Measurements from ENCODE around the gene AKNA.

Gene AKNA

GRCh38 chr9:114303977-114304376, 83.8 kb downstream of the AKNA start:
- no peak for DNase-seq
- Histone ChIP-seq H3K36me3 (peaks cover 0 to 23% (median 0%) of the 10 kb centered on the region in 3 donors), H3K4me1 (peaks cover 0 to 6% (median 0%) of the 10 kb centered on the region in 4 donors), H3K27me3 (no peaks in the 10 kb centered on the region), H3K27ac (no peak overlapping the region), H3K4me3 (no peak overlapping the region), H3K9me3 (no peaks in the 10 kb centered on the region)
- TF ChIP-seq, protein P1, sequence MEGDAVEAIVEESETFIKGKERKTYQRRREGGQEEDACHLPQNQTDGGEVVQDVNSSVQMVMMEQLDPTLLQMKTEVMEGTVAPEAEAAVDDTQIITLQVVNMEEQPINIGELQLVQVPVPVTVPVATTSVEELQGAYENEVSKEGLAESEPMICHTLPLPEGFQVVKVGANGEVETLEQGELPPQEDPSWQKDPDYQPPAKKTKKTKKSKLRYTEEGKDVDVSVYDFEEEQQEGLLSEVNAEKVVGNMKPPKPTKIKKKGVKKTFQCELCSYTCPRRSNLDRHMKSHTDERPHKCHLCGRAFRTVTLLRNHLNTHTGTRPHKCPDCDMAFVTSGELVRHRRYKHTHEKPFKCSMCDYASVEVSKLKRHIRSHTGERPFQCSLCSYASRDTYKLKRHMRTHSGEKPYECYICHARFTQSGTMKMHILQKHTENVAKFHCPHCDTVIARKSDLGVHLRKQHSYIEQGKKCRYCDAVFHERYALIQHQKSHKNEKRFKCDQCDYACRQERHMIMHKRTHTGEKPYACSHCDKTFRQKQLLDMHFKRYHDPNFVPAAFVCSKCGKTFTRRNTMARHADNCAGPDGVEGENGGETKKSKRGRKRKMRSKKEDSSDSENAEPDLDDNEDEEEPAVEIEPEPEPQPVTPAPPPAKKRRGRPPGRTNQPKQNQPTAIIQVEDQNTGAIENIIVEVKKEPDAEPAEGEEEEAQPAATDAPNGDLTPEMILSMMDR (IDR thresholded peaks at IDR 0.05) = no peak
- intact Hi-C loops (cut with DNase I; ENCODE audit: low total_unique reads) = no loop called here

DNA sequence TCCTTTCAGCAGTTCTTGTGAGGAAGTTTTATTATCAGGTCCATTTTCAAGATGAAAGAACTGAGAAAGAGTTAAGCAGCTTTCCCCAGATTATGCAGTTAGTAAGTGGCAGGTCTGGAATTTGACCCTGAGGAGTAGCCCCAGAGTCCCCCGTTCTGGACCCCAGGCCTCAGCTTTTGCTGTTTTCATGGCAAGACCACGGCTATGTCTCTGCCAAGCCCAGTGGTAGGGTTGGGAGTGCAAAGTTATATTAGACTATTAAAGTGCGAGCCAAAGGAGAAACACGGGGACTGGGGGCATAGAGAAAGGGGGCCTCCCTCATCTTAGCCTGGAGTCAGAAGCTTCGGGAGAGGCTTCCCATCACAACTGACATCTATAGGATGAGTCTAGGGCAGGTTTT, 84.2 kb downstream of the AKNA start:
- intact Hi-C loops (cut with DNase I; ENCODE audit: low total_unique reads) = no loop called here
- Histone ChIP-seq H3K4me3 (no peak overlapping the region), H3K36me3 (peaks cover 0 to 19% (median 0%) of the 10 kb centered on the region in 3 donors), H3K9me3 (no peaks in the 10 kb centered on the region), H3K27ac (no peak overlapping the region), H3K4me1 (peaks cover 0 to 6% (median 0%) of the 10 kb centered on the region in 4 donors), H3K27me3 (no peaks in the 10 kb centered on the region)
- TF ChIP-seq, protein P1 (IDR thresholded peaks at IDR 0.05) = no peak
- DNase-seq = no peak

GRCh38 chr9:114302727-114303126, 85.1 kb downstream of the AKNA start:
- Histone ChIP-seq H3K4me1 (peaks cover 0 to 6% (median 0%) of the 10 kb centered on the region in 4 donors), H3K4me3 (no peak overlapping the region), H3K9me3 (no peaks in the 10 kb centered on the region), H3K27me3 (no peaks in the 10 kb centered on the region), H3K27ac (no peak overlapping the region), H3K36me3 (peaks cover 0 to 16% (median 0%) of the 10 kb centered on the region in 3 donors)
- TF ChIP-seq, protein P1 (IDR thresholded peaks at IDR 0.05) = no peak
- DNase-seq = peak in 1 of 2 donors; percentile 34
- intact Hi-C loops (cut with DNase I; ENCODE audit: low total_unique reads) = no loop called here

GRCh38 chr9:114301798-114302565, 85.8 kb downstream of the AKNA start:
- no peaks in the 10 kb centered on the region for H3K27me3 ChIP-seq
- H3K36me3 ChIP-seq = peaks cover 0 to 16% (median 0%) of the 10 kb centered on the region in 3 donors
- DNase-seq = peak; percentile 1 to 51
- TF ChIP-seq, protein P1 (IDR thresholded peaks at IDR 0.05) = no peak
- no peaks in the 10 kb centered on the region for H3K9me3 ChIP-seq
- intact Hi-C loops (cut with DNase I; ENCODE audit: low total_unique reads) = no loop called here
- no peak overlapping the region for H3K27ac ChIP-seq
- peaks cover 0 to 6% (median 0%) of the 10 kb centered on the region in 4 donors for H3K4me1 ChIP-seq
- no peak overlapping the region for H3K4me3 ChIP-seq

- H3K36me3 ChIP-seq = peaks cover 5 to 16% (median 5%) of the 10 kb centered on the region in 3 donors
- TF ChIP-seq, protein P1 (IDR thresholded peaks at IDR 0.05) = no peak
- peak; percentile 14 to 51 for DNase-seq
- no peak overlapping the region for H3K4me3 ChIP-seq
- peaks cover 0 to 4% (median 0%) of the 10 kb centered on the region in 3 donors for H3K9me3 ChIP-seq
- intact Hi-C loops (cut with DNase I; ENCODE audit: low total_unique reads) = no loop called here
- no peaks in the 10 kb centered on the region for H3K27me3 ChIP-seq
- no peak overlapping the region for H3K27ac ChIP-seq
- H3K4me1 ChIP-seq = peaks cover 0 to 6% (median 0%) of the 10 kb centered on the region in 4 donors
These were observed 86.7 kb downstream of the AKNA start for GRCh38 chr9:114300846-114301797.

Measured in tibial artery (tissue), 4 donors.